Fibroblast of skin of right quadriceps (primary cell): ENCODE data around the gene NFX1.
"Not testable (repeated sequence)": the region's sequence is repeated elsewhere in the genome, so short reads cannot be mapped to it uniquely, and the experiment has no call there.

Experiments
- DNase-seq: peaks from one replicate; pipeline ENCODE4 v3.0.0-alpha.2; 2013

Gene NFX1

DNA sequence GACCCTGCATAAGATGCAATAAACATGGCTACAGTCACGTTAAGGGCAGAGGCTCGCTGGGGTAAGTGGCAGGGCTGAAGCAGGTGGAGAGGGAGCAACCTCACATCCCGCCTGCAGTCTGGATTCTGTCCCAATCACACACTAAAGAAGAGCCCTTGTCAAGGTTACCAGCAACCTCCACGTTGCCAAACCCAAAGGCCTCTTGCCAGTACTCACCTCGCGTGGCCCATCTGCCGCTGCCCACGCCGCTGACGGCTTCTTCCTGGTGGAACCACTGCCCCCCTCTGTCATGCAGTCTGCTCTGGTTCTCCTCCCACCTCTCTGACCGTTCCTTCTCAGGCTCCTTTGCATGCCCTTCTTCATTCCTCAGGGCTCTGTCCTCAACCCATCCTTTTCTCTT lies 103.3 kb downstream of the NFX1 start:
- no peak for DNase-seq

DNA sequence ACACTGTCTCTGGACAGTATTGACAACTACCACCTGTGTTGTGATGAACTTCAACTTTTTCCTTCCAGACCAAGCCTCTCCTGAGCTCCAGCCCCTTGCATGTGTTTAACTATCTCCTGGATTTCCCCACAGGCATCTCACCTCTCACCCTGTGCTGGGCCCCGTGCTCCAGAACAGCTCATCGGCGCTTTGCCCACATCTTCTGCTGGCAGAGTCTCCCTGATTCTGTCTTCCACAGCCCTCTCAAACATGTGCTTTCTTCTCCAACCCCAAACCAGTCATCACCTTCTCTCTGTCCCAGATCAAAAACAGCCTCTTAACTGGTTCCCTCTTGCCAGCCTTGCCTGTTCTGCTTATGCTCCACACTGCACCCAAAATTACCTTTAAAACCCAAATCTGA lies 103.7 kb downstream of the NFX1 start:
- DNase-seq = not testable (repeated sequence)

DNA sequence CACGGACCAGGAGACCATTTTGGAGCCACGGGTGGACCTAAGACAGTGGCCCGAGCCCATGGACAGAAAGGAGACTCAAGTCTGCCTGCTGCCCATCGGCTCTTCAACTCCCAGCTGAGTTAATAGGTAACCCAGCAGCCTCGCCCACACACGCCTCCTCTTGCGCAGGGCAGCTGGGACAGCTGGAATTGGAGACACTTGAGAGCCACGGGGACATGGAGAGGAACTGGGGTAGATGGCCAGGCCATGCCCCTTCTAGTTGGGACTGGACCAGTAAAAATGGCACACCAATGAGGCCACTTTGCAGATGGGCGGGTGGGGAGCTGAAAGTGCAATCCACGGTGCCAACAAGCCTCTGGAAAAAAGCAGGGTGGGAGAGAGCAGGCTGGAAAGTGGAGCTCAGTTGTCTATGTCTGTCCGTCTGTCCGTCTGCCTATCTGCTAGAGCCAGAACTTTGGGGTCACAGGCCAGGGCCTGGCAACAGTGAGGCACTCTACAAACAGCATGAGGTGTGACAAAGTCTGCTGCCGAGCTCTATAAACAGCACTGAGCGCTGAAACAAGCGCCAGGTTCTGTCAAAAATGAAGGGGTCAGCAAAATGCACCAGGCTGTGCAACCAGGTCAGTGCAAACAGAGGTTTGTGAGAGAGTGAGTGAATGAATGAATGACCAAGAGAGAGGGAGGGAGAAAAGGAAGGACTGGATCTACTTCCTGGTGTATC lies 105.0 kb downstream of the NFX1 start:
- not testable (repeated sequence) for DNase-seq

DNA sequence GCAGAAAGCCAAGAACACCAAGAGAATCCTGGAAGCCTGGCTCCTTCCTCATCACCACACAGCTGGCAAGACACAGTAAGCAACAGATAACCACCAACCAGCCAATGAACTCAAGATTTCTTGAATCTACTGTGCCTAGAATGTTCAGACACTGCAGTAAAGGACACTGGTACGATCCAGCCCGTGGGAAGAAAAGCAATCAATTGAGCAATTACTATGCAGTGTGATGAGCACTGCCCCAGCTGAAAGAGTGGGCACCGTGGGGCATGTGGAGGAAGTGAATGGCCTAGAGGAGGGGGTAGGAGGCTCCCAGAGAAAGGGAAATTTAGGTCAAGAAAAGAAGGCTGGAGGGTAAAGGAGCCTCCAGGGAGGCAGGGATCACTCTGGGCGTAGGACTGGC lies 107.5 kb downstream of the NFX1 start:
- not testable (repeated sequence) for DNase-seq

DNA sequence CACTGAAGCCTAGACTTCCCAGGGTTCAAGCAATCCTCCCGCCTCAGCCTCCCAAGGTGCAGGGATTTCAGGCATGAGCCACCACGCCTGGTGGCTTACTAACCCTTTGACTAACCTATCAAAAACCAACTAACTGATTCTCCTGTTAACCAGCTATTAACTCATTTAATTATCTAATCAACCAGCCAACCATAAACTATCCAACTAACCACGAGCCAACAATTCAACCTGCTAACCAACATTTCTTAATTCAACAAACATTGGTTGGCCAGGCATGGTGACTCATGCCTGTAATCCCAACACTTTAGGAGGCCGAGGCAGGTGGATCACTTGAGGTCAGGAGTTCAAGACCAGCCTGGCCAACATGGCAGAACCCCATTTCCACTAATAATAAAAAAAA lies 108.7 kb downstream of the NFX1 start:
- DNase-seq = not testable (repeated sequence)

DNA sequence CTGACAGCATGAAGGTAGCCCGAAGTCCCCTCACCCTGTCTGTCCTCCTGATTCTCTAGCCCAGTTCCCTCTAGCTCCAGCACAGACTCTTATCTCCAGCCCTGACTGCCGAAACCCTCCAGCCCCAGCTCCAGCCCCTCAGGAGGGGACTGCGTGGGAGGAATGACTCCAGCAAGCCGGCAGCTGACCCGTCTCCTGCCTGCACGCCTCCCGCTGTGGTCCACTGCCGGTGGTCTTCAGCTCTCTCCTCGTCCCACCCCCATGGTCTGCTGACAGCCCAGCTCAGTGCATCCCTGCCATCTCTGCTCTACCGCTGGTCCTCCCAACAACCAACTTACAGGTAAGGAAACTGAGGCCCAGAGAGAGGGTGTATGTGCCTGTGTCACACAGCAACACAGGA lies 111.5 kb downstream of the NFX1 start:
- not testable (repeated sequence) for DNase-seq

DNA sequence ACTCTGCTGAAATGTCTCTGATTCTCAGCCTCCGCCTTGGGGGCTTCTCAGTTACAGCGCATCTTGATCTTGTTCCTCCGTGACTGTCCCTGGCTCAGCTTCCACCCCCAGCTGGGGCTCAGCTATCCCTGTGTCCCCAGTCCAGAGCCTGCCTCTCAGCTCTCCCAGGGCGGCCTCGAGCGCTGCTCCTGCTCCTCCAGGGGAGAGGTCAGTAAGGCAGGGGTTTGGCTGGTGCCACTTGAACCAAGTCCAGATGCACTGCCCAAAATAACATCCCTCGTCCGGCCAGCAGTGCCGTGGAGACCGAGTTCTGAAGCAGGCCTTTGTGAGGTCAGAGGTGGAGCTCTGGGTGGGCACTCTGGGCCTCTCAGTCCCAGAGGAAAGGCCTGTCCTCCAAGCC lies 112.1 kb downstream of the NFX1 start, which contains the start of gene AQP7:
TSS of gene AQP7 (minus strand) at position 198 of the 400 bp plus-strand sequence. CDS start 1,306 bp downstream, outside the sequence.
- DNase-seq = not testable (repeated sequence)

DNA sequence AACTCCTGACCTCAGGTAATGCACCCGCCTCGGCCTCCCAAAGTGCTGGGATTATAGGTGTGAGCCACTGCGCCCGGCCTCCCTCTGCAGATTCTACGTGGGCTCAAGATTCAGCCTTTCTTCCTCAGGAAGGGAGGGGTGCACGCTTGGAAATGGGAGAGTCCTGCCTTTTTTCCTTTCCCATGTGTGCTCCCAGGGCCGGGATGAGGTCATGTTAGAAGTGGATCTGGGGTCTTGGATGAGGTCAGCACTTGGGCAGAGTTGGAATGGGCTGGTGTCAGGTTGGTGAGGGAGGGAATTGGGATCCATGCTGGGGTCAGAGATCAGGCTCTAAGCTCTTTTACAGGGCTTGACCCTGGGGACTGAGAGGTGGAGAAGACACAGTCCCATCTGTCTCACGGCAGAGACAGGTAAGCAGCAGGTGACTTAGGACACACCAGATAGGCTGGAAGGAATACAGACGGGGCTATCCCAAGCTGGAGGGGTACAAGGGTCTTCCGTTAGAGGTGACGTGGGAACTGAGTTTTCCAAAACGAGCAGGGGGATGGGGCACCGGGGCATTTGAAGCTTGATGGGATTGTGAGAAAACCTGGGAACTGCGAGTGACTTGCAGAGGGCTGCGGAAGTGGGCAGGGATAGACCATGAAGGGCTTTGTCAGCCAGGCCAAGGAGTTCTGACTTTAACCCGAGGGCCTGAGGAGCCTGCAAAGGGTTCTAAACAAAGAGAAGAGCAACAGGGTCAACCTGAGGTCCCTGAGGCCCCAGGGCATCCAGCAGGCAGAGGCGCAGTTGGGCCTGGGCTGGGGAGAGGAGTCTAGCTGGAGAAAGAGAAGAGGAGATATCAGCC lies 113.8 kb downstream of the NFX1 start:
- DNase-seq = no peak

DNA sequence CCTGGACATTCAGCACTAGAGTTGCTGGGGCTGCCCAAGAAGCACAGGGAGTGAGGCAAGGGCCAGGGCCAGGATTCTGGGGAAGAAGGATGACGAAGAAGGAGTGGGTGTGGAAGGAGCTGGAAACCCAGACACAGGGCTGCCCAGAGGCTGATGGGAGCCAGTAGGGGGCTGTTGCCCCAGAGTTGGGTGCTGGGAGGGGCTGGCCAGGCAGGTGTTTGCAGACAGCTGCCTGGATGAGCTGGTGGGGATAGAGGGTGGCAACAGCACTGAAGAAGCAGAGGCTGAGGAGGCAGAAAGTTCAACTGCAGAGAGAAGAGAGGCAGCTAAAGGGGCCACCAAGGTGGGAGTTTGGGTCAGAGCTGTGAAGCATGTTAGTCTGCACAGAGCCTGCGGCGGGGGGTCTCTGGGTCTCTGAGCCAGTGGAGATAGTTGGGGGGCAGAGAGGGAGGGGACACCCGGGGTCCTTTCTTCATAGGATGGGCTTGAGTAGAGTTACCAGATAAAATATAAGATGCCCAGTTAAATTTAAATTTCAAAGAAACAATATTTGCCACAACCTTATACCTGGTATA lies 114.6 kb downstream of the NFX1 start:
- no peak for DNase-seq

DNA sequence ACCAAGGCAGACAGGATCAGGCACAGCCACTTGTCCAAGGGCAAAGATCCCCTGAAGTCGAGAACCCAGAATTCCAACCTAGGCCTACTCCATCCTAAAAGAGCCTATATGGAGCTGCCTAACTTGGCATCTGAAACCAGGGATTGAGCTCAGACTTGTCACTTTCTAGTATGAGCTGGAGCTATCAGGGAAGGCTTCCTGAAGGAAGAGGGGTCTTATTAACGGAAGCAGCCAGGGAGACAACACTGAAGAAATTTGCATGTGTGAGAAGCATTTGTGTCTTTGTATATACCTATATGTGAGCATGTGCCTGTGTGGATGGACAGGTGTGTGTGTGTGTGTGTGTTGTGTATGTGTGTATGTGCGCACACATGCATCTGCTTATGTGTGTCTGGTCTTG lies 116.7 kb downstream of the NFX1 start:
- DNase-seq = no peak

DNA sequence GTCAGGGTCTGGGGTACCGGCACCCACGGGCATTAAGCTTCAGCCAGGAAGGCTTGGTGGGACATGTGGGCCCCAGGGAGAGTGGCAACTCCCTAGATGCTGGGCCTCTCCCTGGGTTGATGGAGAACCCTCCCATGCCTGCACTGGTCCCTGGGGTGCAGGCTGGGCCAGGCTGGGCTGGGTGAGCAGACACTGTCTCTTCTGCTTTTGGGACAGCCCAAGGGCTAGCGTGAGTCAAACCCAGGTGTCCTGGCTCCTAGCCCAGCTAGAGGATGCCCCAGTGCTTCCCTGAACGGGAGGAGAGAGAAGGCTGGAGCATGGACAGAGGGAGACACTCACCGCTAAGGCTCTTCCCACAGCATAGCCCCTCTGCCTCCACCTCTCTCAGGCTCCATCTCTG lies 117.8 kb downstream of the NFX1 start:
- no peak for DNase-seq

DNA sequence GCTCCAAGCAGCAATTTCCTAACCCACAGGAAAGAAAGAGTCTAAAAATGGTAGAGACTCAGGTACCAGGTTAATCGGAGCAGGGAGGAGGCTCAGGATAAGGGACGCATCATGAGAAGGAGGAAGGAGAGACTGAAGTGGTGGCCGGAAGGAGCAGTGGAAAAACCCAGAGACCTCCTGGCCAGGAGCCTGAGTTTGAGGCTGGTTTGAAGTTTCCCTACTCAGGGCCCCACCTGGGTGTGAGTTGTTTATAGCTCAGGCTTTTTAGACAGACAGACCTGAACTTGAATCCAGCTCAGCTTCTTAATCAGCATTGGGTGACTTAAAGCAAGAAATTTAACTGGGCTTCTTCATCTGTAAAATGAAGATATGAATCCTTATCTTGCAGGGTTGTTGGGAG lies 124.0 kb downstream of the NFX1 start:
- DNase-seq = no peak

DNA sequence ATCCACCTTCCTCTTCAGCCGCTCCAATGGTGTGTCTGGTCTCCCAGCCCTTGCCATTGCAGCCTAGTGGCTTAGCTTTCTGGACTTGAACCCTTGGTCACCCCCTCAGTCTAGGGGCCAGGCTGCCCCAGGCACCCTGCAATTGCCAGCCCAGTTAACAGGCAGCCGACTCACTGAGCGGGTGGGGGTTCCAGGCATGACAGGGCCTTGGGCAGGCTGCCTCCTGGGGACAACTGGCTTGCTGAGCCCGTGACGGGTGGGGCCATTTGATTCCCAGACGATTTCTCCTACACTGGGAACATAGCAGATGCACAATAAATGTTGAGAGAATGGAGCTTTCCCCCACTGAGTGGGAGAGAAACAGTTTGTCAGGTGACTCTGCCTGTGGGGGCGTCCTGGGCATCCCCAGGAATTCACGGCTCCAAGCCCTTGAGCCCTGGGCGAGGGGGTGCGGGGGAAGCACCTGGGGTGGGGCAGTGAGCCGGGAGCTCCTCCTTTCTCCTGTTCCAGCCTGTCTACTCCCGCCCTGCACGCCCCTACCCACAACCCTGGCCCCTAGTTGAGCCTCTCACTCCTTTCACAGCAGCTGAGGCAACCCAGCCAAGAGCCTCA lies 124.7 kb downstream of the NFX1 start:
- no peak for DNase-seq

DNA sequence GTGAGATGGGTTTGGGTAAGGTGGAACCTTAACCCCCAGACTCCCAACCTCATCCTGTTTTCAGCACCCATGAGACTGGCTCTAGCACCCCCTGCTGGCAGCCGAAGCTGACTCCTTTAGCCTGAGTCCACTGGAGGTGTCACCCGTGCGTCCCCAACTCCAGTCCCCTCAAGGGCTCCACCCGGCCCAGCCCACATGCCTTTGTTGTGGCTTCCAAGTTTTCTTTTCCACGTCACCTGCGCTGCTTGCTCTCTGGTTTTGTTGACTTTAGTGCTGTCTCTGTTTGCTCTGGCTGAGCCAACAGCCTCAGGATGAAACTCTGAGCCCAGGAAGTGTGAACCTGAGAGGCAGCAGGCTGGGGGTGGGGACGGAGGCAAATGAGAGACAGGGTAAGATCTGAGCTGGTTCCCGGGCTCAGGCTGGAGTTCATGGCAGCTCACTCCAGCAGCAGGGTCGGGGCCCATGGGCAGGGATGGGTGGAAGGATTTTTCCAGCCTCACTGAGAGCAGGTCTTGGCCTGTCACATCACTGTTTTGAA lies 125.3 kb downstream of the NFX1 start:
- no peak for DNase-seq

DNA sequence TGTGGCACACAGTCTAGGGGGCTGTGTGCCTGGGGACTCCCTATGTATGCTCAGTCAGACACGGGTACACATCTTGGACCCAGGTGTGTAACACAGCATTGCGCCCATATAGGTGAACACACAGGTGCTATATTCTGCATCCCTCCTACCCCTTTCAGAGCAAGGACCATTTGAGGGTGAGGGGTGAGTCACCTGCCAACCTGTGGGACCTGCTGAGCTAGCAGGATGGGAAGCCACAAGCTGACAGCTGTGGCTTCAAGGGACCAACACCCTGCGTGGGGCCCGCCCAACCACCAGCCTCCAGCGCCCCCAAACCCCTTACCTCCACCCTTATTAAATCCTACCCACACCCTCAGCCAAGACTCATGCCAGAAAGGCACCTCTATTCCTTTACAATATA lies 126.7 kb downstream of the NFX1 start:
- no peak for DNase-seq

DNA sequence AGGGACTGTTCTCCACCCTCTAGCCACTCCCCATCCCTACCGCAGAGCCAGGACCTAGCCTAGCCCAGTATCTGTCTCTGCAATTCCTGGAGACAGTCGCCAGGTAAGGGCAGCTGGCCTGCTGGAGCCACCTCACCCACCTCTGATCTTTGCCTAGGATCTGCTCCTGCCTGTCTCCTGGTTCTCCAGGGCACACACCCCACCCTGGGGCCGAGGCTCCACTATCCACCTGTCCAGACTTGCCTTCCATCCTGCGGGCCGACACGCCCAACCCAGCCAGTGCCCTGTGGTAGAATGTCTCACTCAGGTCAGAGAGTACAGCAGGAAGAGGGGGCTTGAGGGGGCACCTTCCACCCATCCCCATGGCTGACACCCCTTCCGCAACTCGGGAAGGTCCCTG lies 127.8 kb downstream of the NFX1 start:
- no peak for DNase-seq

DNA sequence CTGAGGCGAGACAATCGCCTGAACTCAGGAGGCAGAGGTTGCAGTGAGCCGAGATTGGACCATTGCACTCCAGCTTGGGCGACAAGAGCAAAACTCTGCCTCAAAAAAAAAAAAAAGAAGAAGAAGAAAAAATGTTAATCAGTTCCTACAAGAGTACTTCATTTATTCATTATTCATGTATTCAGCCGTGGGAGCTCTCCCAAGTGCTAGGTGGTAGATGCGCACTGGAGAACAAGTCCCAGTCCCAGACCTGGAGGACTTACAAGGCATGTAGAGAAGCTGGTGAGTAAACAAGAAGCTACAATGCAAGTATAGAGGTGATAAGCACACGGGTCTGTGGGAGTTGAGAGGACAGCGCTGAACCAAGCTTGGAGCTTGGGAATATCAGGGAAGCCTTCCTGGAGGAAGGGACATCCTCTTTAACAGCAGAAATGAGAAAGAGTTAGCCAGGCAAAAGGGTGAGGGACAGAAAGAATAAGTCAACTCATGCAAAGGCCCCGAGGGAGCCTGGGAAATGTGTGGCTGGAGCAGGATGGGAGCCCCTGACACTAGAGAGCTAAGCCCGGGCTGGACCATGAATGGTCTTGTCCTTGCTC lies 129.5 kb downstream of the NFX1 start:
- no peak for DNase-seq
